CD4-positive, alpha-beta T cell (primary cell): ENCODE measurements around the gene PLAC1. TPM values are rescaled to one million over a fixed set of nuclear protein-coding genes. Genes with fewer than 3 reads are reported as not detected.

Experiments
- ATAC-seq: fragments of 200-7000 bp; cut with Tn5 transposase; one replicate; pipeline ENCODE4 v1.10.0; 2022; ENCODE audit warnings: mild to moderate bottlenecking; ENCODE audit not compliant: poor library complexity
- CTCF ChIA-PET: fragments of 350-600 bp; sonication (Branson Sonifier 250); formaldehyde crosslinking; loops from one replicate; lab custom pipeline; 2021; ENCODE audit warnings: antibody characterized with exemption, inconsistent platforms; lab: Charles Lee
- POLR2A ChIA-PET: fragments of 350-600 bp; sonication (Branson Sonifier 250); formaldehyde crosslinking; loops from one replicate; lab custom pipeline; 2021; ENCODE audit warnings: antibody characterized with exemption, inconsistent platforms; lab: Charles Lee
- DNase-seq, 14 experiments: peaks; one replicate each; pipeline ENCODE4 v3.0.0-alpha.2; 2013 to 2020; ENCODE audit warnings: mixed read lengths in 2 of 14
- H3K27ac ChIP-seq, 2 donors: one replicate each; pipeline versions ENCODE4 v1.5.1 to v1.7.0; 2013; ENCODE audit warnings: low read length in 2 of 2, low read depth in 1 of 2, mild to moderate bottlenecking in 1 of 2
- H3K27me3 ChIP-seq, 2 experiments: 1 replicate in 1 of 2; 2 replicates in 1 of 2; pipeline versions ENCODE4 v1.6.1 to v1.7.0; 2013; ENCODE audit warnings: low read length in 2 of 2, control low read depth in 1 of 2, mild to moderate bottlenecking in 1 of 2, moderate library complexity in 1 of 2; ENCODE audit not compliant: insufficient read depth in 2 of 2, control insufficient read depth in 1 of 2
- H3K36me3 ChIP-seq: one replicate; pipeline ENCODE4 v1.6.1; 2013; ENCODE audit warnings: low read length, control low read depth; ENCODE audit not compliant: insufficient read depth
- H3K4me1 ChIP-seq: one replicate; pipeline ENCODE4 v1.6.1; 2013; ENCODE audit warnings: low read length, control low read depth; ENCODE audit not compliant: insufficient read depth
- H3K4me3 ChIP-seq: one replicate; pipeline ENCODE4 v1.5.1; 2013; ENCODE audit warnings: mild to moderate bottlenecking, low read length, moderate library complexity
- H3K9me3 ChIP-seq, 2 experiments: 1 replicate in 1 of 2; 2 replicates in 1 of 2; pipeline versions ENCODE4 v1.6.1 to v1.7.0; 2013; ENCODE audit warnings: low read length in 2 of 2, mild to moderate bottlenecking in 2 of 2, control low read depth in 1 of 2, moderate library complexity in 1 of 2; ENCODE audit not compliant: control insufficient read depth in 1 of 2, insufficient read depth in 1 of 2
- H3K27ac Mint-ChIP-seq: one replicate; pipeline ENCODE4 v1.8.0; 2020; ENCODE audit warnings: mixed read lengths
- H3K27me3 Mint-ChIP-seq: one replicate; pipeline ENCODE4 v1.8.0; 2021; ENCODE audit warnings: mixed read lengths
- H3K36me3 Mint-ChIP-seq: one replicate; pipeline ENCODE4 v1.8.0; 2021; ENCODE audit warnings: low read depth, mixed read lengths
- H3K4me1 Mint-ChIP-seq: one replicate; pipeline ENCODE4 v1.8.0; 2021; ENCODE audit warnings: low read depth, mixed read lengths
- H3K4me3 Mint-ChIP-seq: one replicate; pipeline ENCODE4 v1.8.0; 2020; ENCODE audit warnings: mild to moderate bottlenecking, mixed read lengths
- H3K9me3 Mint-ChIP-seq: one replicate; pipeline ENCODE4 v1.8.0; 2020; ENCODE audit warnings: mixed read lengths
- CTCF ChIP-seq: fragments of 200-600 bp; IDR thresholded peaks from one replicate; pipeline ENCODE4 v1.8.0; 2022; ENCODE audit warnings: antibody characterized with exemption, mild to moderate bottlenecking
- intact Hi-C, 2 experiments: fragments of 100-400 bp; cut with DNase I in 1 of 2; cut with micrococcal nuclease in 1 of 2; formaldehyde crosslinking; loops; one replicate each; pipeline versions ENCODE4 v1.15.1 to v1.9.0; 2023 to 2025; cut with DNase I, micrococcal nuclease
- total RNA-seq, 174 experiments: library from RNA in 2 of 174; stranded (reverse) in 2 of 174; gene quantifications; one replicate each; pipeline ENCODE4 v1.2.3 and lab custom pipeline; 2021 to 2026

PLAC1 gene
- total RNA-seq, 2 experiments from 2014 or later: not detected

GRCh38 chrX:134543288-134543687 lies 115.0 kb downstream of the PLAC1 start:
- Histone ChIP-seq H3K4me3 (no peak overlapping the region), H3K4me1 (peaks cover 3% of the 10 kb centered on the region), H3K36me3 (no peaks in the 10 kb centered on the region), H3K9me3 (peaks cover 0 to 11% of the 10 kb centered on the region in 2 experiments), H3K27ac (no peak overlapping the region), H3K27me3 (peaks cover 30 to 49% of the 10 kb centered on the region in 2 experiments)
- H3K4me1 Mint-ChIP-seq: peaks cover 3% of the 10 kb centered on the region
- no peaks in the 10 kb centered on the region for H3K9me3 Mint-ChIP-seq
- DNase-seq (no peak), ATAC-seq (no peak)
- no peak overlapping the region for H3K27ac Mint-ChIP-seq
- ChIA-PET POLR2A (no interaction called here), CTCF (no interaction called here)
- H3K4me3 Mint-ChIP-seq: no peak overlapping the region
- TF ChIP-seq CTCF: no peak
- intact Hi-C loops: no loop called here
- H3K27me3 Mint-ChIP-seq: peaks cover 30% of the 10 kb centered on the region
- H3K36me3 Mint-ChIP-seq: no peaks in the 10 kb centered on the region

GRCh38 chrX:134542485-134542884 lies 115.8 kb downstream of the PLAC1 start:
- Mint-ChIP-seq H3K4me1 (no peaks in the 10 kb centered on the region), H3K36me3 (no peaks in the 10 kb centered on the region), H3K27me3 (peaks cover 24% of the 10 kb centered on the region), H3K4me3 (no peak overlapping the region), H3K9me3 (no peaks in the 10 kb centered on the region), H3K27ac (no peak overlapping the region)
- TF ChIP-seq CTCF: no peak
- H3K36me3 ChIP-seq: no peaks in the 10 kb centered on the region
- DNase-seq: no peak
- no peak overlapping the region for H3K27ac ChIP-seq
- H3K4me1 ChIP-seq: no peaks in the 10 kb centered on the region
- POLR2A ChIA-PET: no interaction called here
- peaks cover 26 to 41% of the 10 kb centered on the region in 2 experiments for H3K27me3 ChIP-seq
- H3K4me3 ChIP-seq: no peak overlapping the region
- no peak for ATAC-seq
- intact Hi-C loops: no loop called here
- CTCF ChIA-PET: no interaction called here
- H3K9me3 ChIP-seq: peaks cover 0 to 11% of the 10 kb centered on the region in 2 experiments

- Mint-ChIP-seq H3K9me3 (no peaks in the 10 kb centered on the region), H3K36me3 (no peaks in the 10 kb centered on the region), H3K4me3 (no peak overlapping the region), H3K27me3 (peaks cover 18% of the 10 kb centered on the region), H3K27ac (no peak overlapping the region), H3K4me1 (no peaks in the 10 kb centered on the region)
- Histone ChIP-seq H3K27ac (no peak overlapping the region), H3K4me1 (no peaks in the 10 kb centered on the region), H3K9me3 (peaks cover 0 to 11% of the 10 kb centered on the region in 2 experiments), H3K36me3 (no peaks in the 10 kb centered on the region), H3K27me3 (peaks cover 24 to 35% of the 10 kb centered on the region in 2 experiments), H3K4me3 (no peak overlapping the region)
- intact Hi-C loops: no loop called here
- POLR2A ChIA-PET: interaction anchor here (0.6 kb wide), 1 partner anchor 1207 kb away, joined by 3 read pairs; no protein-coding TSS in a partner anchor
- DNase-seq (no peak), ATAC-seq (no peak)
- CTCF ChIA-PET: no interaction called here
- TF ChIP-seq CTCF: no peak
Observed at GRCh38 chrX:134541906-134542305, 116.4 kb downstream of the PLAC1 start.
